Body of pancreas (tissue), 4 donors: ENCODE measurements around the gene CP.

ENCODE experiments used
- CTCF ChIP-seq, 7 experiments: fragments of 450-650 bp in 4 of 7; fragments of 200-600 bp in 3 of 7; sonication (generic) in 3 of 7; IDR thresholded peaks; one replicate each; pipeline ENCODE4 v1.5.1; 2016 to 2019; ENCODE audit warnings: antibody characterized with exemption in 7 of 7
- POLR2A ChIP-seq, 3 donors: fragments of 450-650 bp; IDR thresholded peaks; one replicate each; pipeline ENCODE4 v1.6.1; 2016; ENCODE audit warnings: antibody characterized with exemption in 3 of 3, mild to moderate bottlenecking in 2 of 3

GRCh38 chr3:149270180-149270579, 48.6 kb upstream of the CP start:
- no peak for TF ChIP-seq POLR2A (IDR thresholded peaks at IDR 0.05)
- TF ChIP-seq CTCF (IDR thresholded peaks at IDR 0.05), result no peak
